K562 (cell line): ENCODE data around the gene SLC17A9. TPM values are rescaled to one million over a fixed set of nuclear protein-coding genes. Genes with fewer than 3 reads are reported as not detected.
A peak's percentile ranks its signal among the peaks of the same experiment; 100 is the strongest.

Experiments used
- BDP1 ChIP-seq: IDR thresholded peaks from 3 replicates; pipeline ENCODE4 v1.6.1; 2011; ENCODE audit not compliant: insufficient read length, insufficient read depth
- CREBBP ChIP-seq: IDR thresholded peaks from one replicate; pipeline ENCODE4 v1.6.1; 2012; ENCODE audit warnings: low read depth, mild to moderate bottlenecking, control low read depth, inconsistent platforms, low read length
- CTBP1 ChIP-seq: fragments of 450-650 bp; IDR thresholded peaks from 2 replicates; pipeline ENCODE4 v1.6.1; 2016; ENCODE audit warnings: borderline replicate concordance
- CUX1 ChIP-seq: fragments of 200-800 bp; sonication (Bioruptor generic); IDR thresholded peaks from 2 replicates; pipeline ENCODE4 v1.6.1; 2016; ENCODE audit warnings: missing genetic modification characterization, missing compliant biosample characterization
- ETV5 ChIP-seq: sonication (generic); formaldehyde crosslinking; IDR thresholded peaks from 2 replicates; pipeline ENCODE4 v1.4.0; 2020; ENCODE audit warnings: low read depth, mild to moderate bottlenecking, missing genetic modification reagents
- HLTF ChIP-seq: fragments of 450-650 bp; IDR thresholded peaks from 2 replicates; pipeline ENCODE4 v1.6.1; 2016
- HMG20A ChIP-seq: fragments of 450-650 bp; formaldehyde crosslinking; conservative IDR thresholded peaks from 2 replicates; pipeline ENCODE4 v1.4.0; 2020; ENCODE audit warnings: mild to moderate bottlenecking, mixed read lengths
- JUND ChIP-seq, 2 experiments: IDR thresholded peaks; 2 replicates in 1 of 2; 3 replicates in 1 of 2; pipeline ENCODE4 v1.6.1; 2011; ENCODE audit warnings: borderline replicate concordance in 2 of 2, low read depth in 2 of 2, low read length in 2 of 2, improper control_type of control experiment in 1 of 2, missing biosample characterization in 1 of 2, missing genetic modification characterization in 1 of 2, missing genetic modification reagents in 1 of 2
- MCM5 ChIP-seq: fragments of 450-650 bp; IDR thresholded peaks from 2 replicates; pipeline ENCODE4 v1.6.1; 2016; ENCODE audit warnings: low read depth
- MITF ChIP-seq: IDR thresholded peaks from 2 replicates; pipeline ENCODE4 v1.6.1; 2014; ENCODE audit warnings: antibody characterized with exemption
- MYC ChIP-seq, 2 experiments: fragments of 250-450 bp in 1 of 2; sonication (Bioruptor Pico) in 1 of 2; IDR thresholded peaks; 2 replicates each; pipeline versions ENCODE4 v1.5.1 to v1.6.1; 2012 to 2021; ENCODE audit warnings: low read depth in 2 of 2, borderline replicate concordance in 1 of 2, improper control_type of control experiment in 1 of 2, low read length in 1 of 2, mild to moderate bottlenecking in 1 of 2, moderate library complexity in 1 of 2
- PHB2 ChIP-seq: fragments of 450-650 bp; IDR thresholded peaks from 2 replicates; pipeline ENCODE4 v1.6.1; 2017; ENCODE audit warnings: low read depth
- POLR2AphosphoS5 ChIP-seq: IDR thresholded peaks from 2 replicates; pipeline ENCODE4 v1.6.1; 2011; ENCODE audit warnings: mild to moderate bottlenecking, low read depth, low read length, moderate library complexity; ENCODE audit not compliant: control insufficient read depth, insufficient read depth
- SREBF2 ChIP-seq: sonication (generic); formaldehyde crosslinking; IDR thresholded peaks from 2 replicates; pipeline ENCODE4 v1.4.0; 2020; ENCODE audit warnings: mild to moderate bottlenecking, missing genetic modification reagents
- ZC3H4 ChIP-seq: sonication (generic); formaldehyde crosslinking; IDR thresholded peaks from 2 replicates; pipeline ENCODE4 v1.9.0; 2021; ENCODE audit warnings: missing genetic modification reagents, borderline replicate concordance
- ZC3H8 ChIP-seq: fragments of 450-650 bp; IDR thresholded peaks from 2 replicates; pipeline ENCODE4 v1.6.1; 2017
- ZNF146 ChIP-seq: IDR thresholded peaks from one replicate; pipeline ENCODE4 v1.6.1; 2018; ENCODE audit warnings: missing compliant biosample characterization; ENCODE audit not compliant: unreplicated experiment
- ZNF3 ChIP-seq: fragments of 250-450 bp; sonication (Bioruptor Pico); IDR thresholded peaks from 2 replicates; pipeline ENCODE4 v1.5.0; 2021; ENCODE audit warnings: mild to moderate bottlenecking, moderate library complexity
- ZNF354B ChIP-seq: fragments of 250-450 bp; sonication (Bioruptor Pico); IDR thresholded peaks from 2 replicates; pipeline ENCODE4 v1.4.0; 2020
- ZNF436 ChIP-seq: fragments of 250-450, 450-650 bp; sonication (Bioruptor Pico); formaldehyde crosslinking; IDR thresholded peaks from 2 replicates; pipeline ENCODE4 v1.7.0; 2020; ENCODE audit warnings: mild to moderate bottlenecking
- ZNF589 ChIP-seq: fragments of 200-800 bp; sonication (Bioruptor generic); IDR thresholded peaks from 2 replicates; pipeline ENCODE4 v1.6.1; 2016; ENCODE audit warnings: low read depth, missing genetic modification characterization, missing compliant biosample characterization
- ZNF764 ChIP-seq: fragments of 250-450 bp; sonication (Bioruptor Pico); IDR thresholded peaks from 2 replicates; pipeline ENCODE4 v1.4.0; 2020; ENCODE audit warnings: low read depth, mild to moderate bottlenecking, moderate library complexity
- polyA plus RNA-seq, 8 experiments: library from polyadenylated mRNA; depleted of rRNA in 4 of 8; stranded (reverse) in 5 of 8; unstranded in 3 of 8; fragments of >200 nt; fragmentation: Nextera tagmentation in 2 of 8; fragmentation: Illumina TruSeq in 1 of 8; extraction: Ambion mirVana in 2 of 8; extraction: Trizol in 1 of 8; gene quantifications; 2 replicates each; pipeline versions ENCODE4 v1.2.1 to v1.2.3, GENCODE V29; 2011 to 2014; ENCODE audit warnings: inconsistent platforms in 1 of 8, missing spikeins in 1 of 8
- total RNA-seq, 7 experiments: library from RNA; depleted of rRNA in 6 of 7; stranded (reverse); fragments of >200 nt in 6 of 7; fragmentation: Illumina TruSeq in 2 of 7; extraction: Trizol in 2 of 7; gene quantifications; 2 replicates each; pipeline versions ENCODE4 v1.2.1 to v1.2.3, GENCODE V29; 2011 to 2021; ENCODE audit warnings: low replicate concordance in 1 of 7

SLC17A9 gene
- total and polyA plus RNA-seq, 9 of the 15 experiments (the other 6 are each of a cell fraction or from before 2014, with no cell fraction given), result 0.04 to 0.31 TPM; not detected in 7

GRCh38 chr20:62937268-62938104, 15.0 kb upstream of the SLC17A9 start (continued):
- peak; percentile 99 for TF ChIP-seq MYC (IDR thresholded peaks at IDR 0.05; ENCODE audit: low read depth, low read length)
- peak; percentile 91; the same call in 1 of the 2 replicates for TF ChIP-seq MYC (CRISPR knock-in tag; IDR thresholded peaks at IDR 0.05; ENCODE audit: borderline replicate concordance, low read depth)
- TF ChIP-seq CREBBP, result no peak
- peak; percentile 76; the same call in 1 of the 2 replicates for TF ChIP-seq ETV5
- TF ChIP-seq ZC3H4 (CRISPR knock-in tag), result no peak
- TF ChIP-seq ZNF436 (CRISPR knock-in tag), result no peak
- TF ChIP-seq ZC3H8, result no peak
- no peak for TF ChIP-seq ZNF146 (CRISPR knock-in tag)
- TF ChIP-seq POLR2AphosphoS5, result peak; percentile 79
- TF ChIP-seq MITF, result no peak
- no peak for TF ChIP-seq HMG20A (CRISPR knock-in tag)
- TF ChIP-seq SREBF2 (CRISPR knock-in tag), result no peak
- TF ChIP-seq CTBP1, result peak; percentile 52
- TF ChIP-seq BDP1, result no peak
- no peak for TF ChIP-seq ZNF589 (CRISPR knock-in tag)
- TF ChIP-seq HLTF, result no peak; the same call in 1 of the 2 replicates
- no peak for TF ChIP-seq ZNF354B (CRISPR knock-in tag)
- no peak for TF ChIP-seq ZNF3
- peak; percentile 39; the same call in 1 of the 2 replicates for TF ChIP-seq JUND (IDR thresholded peaks at IDR 0.05; ENCODE audit: borderline replicate concordance, low read depth, low read length)
- TF ChIP-seq JUND (tag; IDR thresholded peaks at IDR 0.05; ENCODE audit: borderline replicate concordance, low read depth, low read length), result peak; percentile 14; the same call in 1 of the 3 replicates
- TF ChIP-seq ZNF764 (CRISPR knock-in tag), result no peak
- TF ChIP-seq PHB2, result no peak
- TF ChIP-seq MCM5, result no peak
- no peak for TF ChIP-seq CUX1 (CRISPR knock-in tag)
